ENCODE data around the gene AIF1L.

AIF1L gene

GRCh38 chr9:131142160-131142559 lies 45.8 kb downstream of the AIF1L start:
- no peak for TF ChIP-seq CTCF (IDR thresholded peaks at IDR 0.05)

GRCh38 chr9:131144201-131144600 lies 47.9 kb downstream of the AIF1L start:
- no peak for TF ChIP-seq CTCF (IDR thresholded peaks at IDR 0.05)

- TF ChIP-seq CTCF (IDR thresholded peaks at IDR 0.05), result no peak
These were observed 48.9 kb downstream of the AIF1L start for GRCh38 chr9:131145245-131145644.

- TF ChIP-seq CTCF (IDR thresholded peaks at IDR 0.05), result no peak
These were observed 49.9 kb downstream of the AIF1L start for GRCh38 chr9:131146186-131146585.

- TF ChIP-seq CTCF (IDR thresholded peaks at IDR 0.05), result no peak
These were observed 51.9 kb downstream of the AIF1L start for GRCh38 chr9:131148276-131148675.

DNA sequence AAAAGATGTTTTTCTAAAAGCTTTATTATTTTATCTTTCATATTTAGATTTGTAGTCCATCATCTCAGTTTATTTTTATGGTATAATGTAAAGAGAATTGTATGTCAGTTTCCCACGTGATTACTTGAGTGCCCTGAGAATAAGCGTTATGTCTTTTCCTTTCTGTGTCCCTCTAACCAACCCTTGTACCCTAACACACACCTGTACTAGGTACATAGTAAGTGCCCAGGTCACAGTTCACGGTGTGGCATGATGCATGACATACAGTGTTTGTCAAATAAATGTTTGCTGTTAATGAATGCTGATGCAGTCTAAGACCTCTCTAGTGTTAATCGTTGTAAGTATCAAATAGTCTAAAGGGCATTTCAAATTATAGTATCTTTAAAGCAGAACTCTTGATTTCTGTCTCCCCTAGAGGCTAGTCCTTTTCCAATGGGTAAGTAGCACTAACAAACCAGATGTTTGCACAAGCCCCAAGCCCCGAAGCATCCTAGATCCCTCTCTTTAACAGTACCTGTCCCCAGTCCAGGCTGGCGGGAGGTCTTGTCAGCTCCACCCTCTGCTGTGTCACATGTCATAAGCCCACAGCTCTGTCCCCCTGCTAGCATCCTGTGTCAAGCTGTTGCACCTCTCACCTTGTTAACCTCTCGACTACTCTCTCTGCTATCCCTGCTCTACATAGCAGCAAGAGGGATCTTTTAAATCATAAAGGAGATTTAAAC lies 52.8 kb downstream of the AIF1L start:
- no peak for TF ChIP-seq CTCF (IDR thresholded peaks at IDR 0.05)

DNA sequence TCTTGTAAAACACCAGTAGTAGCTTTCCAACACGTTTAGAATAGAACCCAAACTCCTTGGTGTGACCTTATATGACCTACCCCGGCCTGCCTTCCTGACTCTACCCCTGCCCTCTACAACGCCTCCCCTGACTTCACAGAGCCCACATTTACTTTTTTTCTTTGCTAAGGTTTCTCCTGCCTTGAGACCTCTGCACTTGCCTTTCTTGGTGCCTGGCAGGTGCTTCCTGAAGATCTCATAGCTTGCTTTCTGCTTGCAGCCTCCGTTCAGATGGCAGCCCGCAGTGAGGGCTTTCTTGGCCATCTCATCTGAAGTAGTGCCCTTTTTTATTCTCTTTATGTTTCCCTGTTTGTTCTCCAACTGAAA lies 53.3 kb downstream of the AIF1L start:
- no peak for TF ChIP-seq CTCF (IDR thresholded peaks at IDR 0.05)

GRCh38 chr9:131153595-131153994 lies 57.3 kb downstream of the AIF1L start:
- no peak for TF ChIP-seq CTCF (IDR thresholded peaks at IDR 0.05)
